Duodenal mucosa (tissue), 2 donors: ENCODE measurements around the gene MMS19.
"Not testable (repeated sequence)": the region's sequence is repeated elsewhere in the genome, so short reads cannot be mapped to it uniquely, and the experiment has no call there.

ENCODE experiments used
- H3K27ac ChIP-seq: one replicate; pipeline ENCODE4 v1.7.0; 2013; ENCODE audit warnings: low read depth, low read length
- H3K27me3 ChIP-seq, 2 donors: one replicate each; pipeline ENCODE4 v1.7.0; 2013; ENCODE audit warnings: low read length in 2 of 2, control low read depth in 1 of 2; ENCODE audit not compliant: insufficient read depth in 2 of 2, control insufficient read depth in 1 of 2
- H3K36me3 ChIP-seq, 2 donors: one replicate each; pipeline ENCODE4 v1.7.0; 2013; ENCODE audit warnings: low read length in 2 of 2, control low read depth in 1 of 2; ENCODE audit not compliant: insufficient read depth in 2 of 2, control insufficient read depth in 1 of 2
- H3K4me1 ChIP-seq, 2 donors: one replicate each; pipeline ENCODE4 v1.7.0; 2013; ENCODE audit warnings: low read length in 2 of 2, control low read depth in 1 of 2; ENCODE audit not compliant: insufficient read depth in 2 of 2, control insufficient read depth in 1 of 2
- H3K4me3 ChIP-seq, 2 donors: one replicate each; pipeline ENCODE4 v1.7.0; 2013; ENCODE audit warnings: low read length in 2 of 2, low read depth in 1 of 2
- H3K9ac ChIP-seq, 2 donors: one replicate each; pipeline ENCODE4 v1.7.0; 2013; ENCODE audit warnings: low read length in 2 of 2, low read depth in 1 of 2
- H3K9me3 ChIP-seq, 2 donors: one replicate each; pipeline ENCODE4 v1.7.0; 2013; ENCODE audit warnings: low read length in 2 of 2, control low read depth in 1 of 2; ENCODE audit not compliant: control insufficient read depth in 1 of 2

The MMS19 gene

DNA sequence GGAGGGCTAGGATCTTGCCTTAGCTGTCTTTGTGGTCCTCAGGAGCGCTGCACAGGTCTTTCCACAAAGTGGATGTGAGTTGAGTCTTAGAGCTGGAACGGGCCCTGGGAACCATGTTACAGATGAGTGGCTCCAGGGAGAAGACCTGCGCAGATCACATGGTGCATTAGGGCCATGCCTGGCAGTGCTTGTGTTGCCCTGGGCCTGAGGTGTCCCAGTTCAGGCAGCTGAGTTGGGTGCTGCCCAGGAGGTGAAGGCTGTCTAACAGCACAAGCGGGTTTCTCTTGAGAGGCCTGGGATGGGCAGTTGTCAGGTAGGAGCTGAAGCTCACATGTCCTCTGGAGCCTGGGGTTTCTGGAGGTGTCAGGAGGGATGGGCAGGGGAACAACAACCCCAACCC, 40.6 kb upstream of the MMS19 start:
- H3K4me3 ChIP-seq = no peak overlapping the region
- no peaks in the 10 kb centered on the region for H3K36me3 ChIP-seq
- H3K27me3 ChIP-seq = no peaks in the 10 kb centered on the region
- peaks cover 11 to 14% of the 10 kb centered on the region in 2 donors for H3K4me1 ChIP-seq
- no peak overlapping the region for H3K27ac ChIP-seq
- no peaks in the 10 kb centered on the region for H3K9me3 ChIP-seq
- H3K9ac ChIP-seq = no peak overlapping the region

- Histone ChIP-seq H3K9me3 (no peaks in the 10 kb centered on the region), H3K36me3 (no peaks in the 10 kb centered on the region), H3K4me1 (peaks cover 11 to 12% of the 10 kb centered on the region in 2 donors), H3K9ac (no peak overlapping the region), H3K27me3 (no peaks in the 10 kb centered on the region), H3K4me3 (no peak overlapping the region), H3K27ac (no peak overlapping the region)
These were observed 40.2 kb upstream of the MMS19 start for GRCh38 chr10:97538411-97538810.

GRCh38 chr10:97537186-97537869, 39.1 kb upstream of the MMS19 start:
- Histone ChIP-seq H3K27me3 (no peaks in the 10 kb centered on the region), H3K36me3 (no peaks in the 10 kb centered on the region), H3K9ac (no peak overlapping the region), H3K4me1 (peaks cover 1 to 4% of the 10 kb centered on the region in 2 donors), H3K27ac (no peak overlapping the region), H3K9me3 (no peaks in the 10 kb centered on the region), H3K4me3 (no peak overlapping the region)

GRCh38 chr10:97534746-97535367, 36.6 kb upstream of the MMS19 start:
- no peak overlapping the region for H3K4me3 ChIP-seq
- H3K36me3 ChIP-seq = no peaks in the 10 kb centered on the region
- no peaks in the 10 kb centered on the region for H3K9me3 ChIP-seq
- no peak overlapping the region for H3K27ac ChIP-seq
- H3K4me1 ChIP-seq = no peaks in the 10 kb centered on the region
- no peak overlapping the region for H3K9ac ChIP-seq
- no peaks in the 10 kb centered on the region for H3K27me3 ChIP-seq

GRCh38 chr10:97533888-97534287, 35.7 kb upstream of the MMS19 start:
- Histone ChIP-seq H3K9ac (no peak overlapping the region), H3K36me3 (no peaks in the 10 kb centered on the region), H3K4me3 (no peak overlapping the region), H3K27me3 (no peaks in the 10 kb centered on the region), H3K4me1 (no peaks in the 10 kb centered on the region), H3K27ac (no peak overlapping the region), H3K9me3 (no peaks in the 10 kb centered on the region)

DNA sequence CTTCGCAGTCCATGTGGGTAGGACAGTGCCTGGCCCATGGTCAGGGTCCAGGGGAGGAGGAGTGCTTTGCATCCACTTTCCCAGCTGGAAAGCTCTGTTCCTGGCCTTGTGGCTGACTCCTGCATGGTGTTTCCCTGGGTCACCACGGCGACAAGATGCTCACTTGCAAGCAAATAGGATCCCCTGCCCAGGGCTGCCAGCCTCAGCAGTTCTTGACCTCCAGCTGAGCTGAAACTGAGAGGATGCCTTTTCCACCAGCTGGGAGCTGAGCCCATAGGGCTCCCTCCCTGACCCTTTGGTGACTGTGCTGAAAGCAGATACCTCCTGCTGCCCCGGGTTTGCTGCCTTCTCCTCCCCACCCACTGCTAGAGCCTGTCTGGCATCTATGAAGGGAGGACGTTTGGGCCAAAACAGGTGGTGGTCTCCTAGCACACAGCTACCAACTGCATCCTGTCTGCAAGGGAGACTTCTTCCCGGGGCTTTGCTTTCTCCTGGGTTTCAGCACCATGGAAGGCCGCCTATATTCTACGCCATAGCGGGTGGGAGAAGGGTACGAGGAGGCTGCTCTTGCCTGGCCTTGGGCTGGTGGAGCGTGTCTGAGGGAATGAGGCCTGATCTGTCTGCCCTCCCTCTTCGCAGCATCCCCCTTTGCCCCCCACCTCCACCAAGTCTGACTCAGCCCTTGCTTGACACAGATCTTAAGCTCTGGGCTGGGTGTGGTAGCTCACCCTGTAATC, 34.9 kb upstream of the MMS19 start:
- Histone ChIP-seq H3K9me3 (no peaks in the 10 kb centered on the region), H3K27me3 (no peaks in the 10 kb centered on the region), H3K4me3 (no peak overlapping the region), H3K4me1 (no peaks in the 10 kb centered on the region), H3K9ac (no peak overlapping the region), H3K27ac (no peak overlapping the region), H3K36me3 (no peaks in the 10 kb centered on the region)

DNA sequence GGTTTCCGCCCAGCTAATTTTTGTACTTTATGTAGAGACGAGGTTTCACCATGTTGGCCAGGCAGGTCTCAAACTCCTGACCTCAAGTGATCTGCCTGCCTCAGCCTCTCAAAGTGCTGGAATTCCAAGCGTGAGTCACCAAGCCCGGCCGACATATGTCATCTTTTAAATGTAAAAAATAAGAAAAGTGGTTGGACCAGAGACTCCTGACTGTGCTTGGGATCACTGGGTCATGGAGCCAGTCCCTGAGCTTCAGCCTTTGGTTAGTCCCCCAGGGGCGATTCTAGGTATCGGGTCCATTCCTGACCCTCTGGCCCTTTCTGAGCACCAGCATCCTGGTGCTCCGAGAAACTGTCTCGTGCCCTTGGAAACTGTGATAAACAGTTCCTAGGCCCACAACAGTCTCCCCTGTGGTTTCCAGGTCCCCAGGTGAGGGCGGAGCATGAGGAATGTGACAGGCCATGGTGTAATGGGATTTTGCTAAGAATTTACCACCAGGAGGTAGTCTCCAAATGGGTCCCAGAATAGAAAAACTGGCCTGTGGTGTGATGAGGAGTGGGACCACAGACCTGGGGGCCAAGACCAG, 33.3 kb upstream of the MMS19 start:
- no peaks in the 10 kb centered on the region for H3K36me3 ChIP-seq
- H3K9me3 ChIP-seq = no peaks in the 10 kb centered on the region
- no peak overlapping the region for H3K9ac ChIP-seq
- H3K27me3 ChIP-seq = no peaks in the 10 kb centered on the region
- no peak overlapping the region for H3K27ac ChIP-seq
- no peak overlapping the region for H3K4me3 ChIP-seq
- H3K4me1 ChIP-seq = no peaks in the 10 kb centered on the region

- Histone ChIP-seq H3K4me1 (no peaks in the 10 kb centered on the region), H3K27me3 (no peaks in the 10 kb centered on the region), H3K27ac (no peak overlapping the region), H3K36me3 (no peaks in the 10 kb centered on the region), H3K9ac (no peak overlapping the region), H3K4me3 (no peak overlapping the region), H3K9me3 (no peaks in the 10 kb centered on the region)
These were observed 31.7 kb upstream of the MMS19 start for GRCh38 chr10:97529685-97530465.

- not testable (repeated sequence) for H3K36me3 ChIP-seq, H3K27ac ChIP-seq, H3K9ac ChIP-seq, H3K4me1 ChIP-seq, H3K4me3 ChIP-seq, H3K9me3 ChIP-seq, H3K27me3 ChIP-seq
These were observed 30.7 kb upstream of the MMS19 start for GRCh38 chr10:97528876-97529275.
